GM03348 (cell line): Measurements from ENCODE around the gene C2orf74.
"Not testable (repeated sequence)": the region's sequence is repeated elsewhere in the genome, so short reads cannot be mapped to it uniquely, and the experiment has no call there.

Source experiments
- DNase-seq: peaks from one replicate; pipeline ENCODE4 v3.0.0; 2012; ENCODE audit warnings: low spot score

The C2orf74 gene

GRCh38 chr2:61161888-61162287 is at the start of gene C2orf74:
Gene C2orf74, plus strand, starts transcription at chr2:61162188. Its CDS starts 327 bp downstream, at chr2:61162515.
- DNase-seq: no peak

GRCh38 chr2:61114147-61114546 is 47.8 kb upstream of the C2orf74 start:
- DNase-seq: no peak

GRCh38 chr2:61116302-61116701 is 45.7 kb upstream of the C2orf74 start:
- DNase-seq: no peak

DNA sequence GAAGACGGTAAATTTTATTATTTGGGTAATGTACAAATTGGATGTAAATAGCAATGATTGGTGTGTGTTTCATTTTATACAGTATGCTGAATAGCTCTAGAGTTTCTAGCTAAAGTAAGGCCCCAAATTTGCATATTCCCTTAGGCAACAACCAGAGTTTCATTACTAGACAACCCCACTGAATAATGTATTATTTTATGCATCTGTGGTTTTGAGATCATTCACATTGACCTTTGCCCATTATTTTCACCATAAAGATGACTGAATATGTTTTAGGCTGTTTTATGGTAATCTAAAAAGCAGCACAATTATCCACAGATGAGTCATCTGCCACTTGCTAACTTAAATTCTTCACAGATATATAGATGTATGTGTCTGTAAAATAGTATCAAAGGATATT is 44.5 kb upstream of the C2orf74 start:
- no peak for DNase-seq

DNA sequence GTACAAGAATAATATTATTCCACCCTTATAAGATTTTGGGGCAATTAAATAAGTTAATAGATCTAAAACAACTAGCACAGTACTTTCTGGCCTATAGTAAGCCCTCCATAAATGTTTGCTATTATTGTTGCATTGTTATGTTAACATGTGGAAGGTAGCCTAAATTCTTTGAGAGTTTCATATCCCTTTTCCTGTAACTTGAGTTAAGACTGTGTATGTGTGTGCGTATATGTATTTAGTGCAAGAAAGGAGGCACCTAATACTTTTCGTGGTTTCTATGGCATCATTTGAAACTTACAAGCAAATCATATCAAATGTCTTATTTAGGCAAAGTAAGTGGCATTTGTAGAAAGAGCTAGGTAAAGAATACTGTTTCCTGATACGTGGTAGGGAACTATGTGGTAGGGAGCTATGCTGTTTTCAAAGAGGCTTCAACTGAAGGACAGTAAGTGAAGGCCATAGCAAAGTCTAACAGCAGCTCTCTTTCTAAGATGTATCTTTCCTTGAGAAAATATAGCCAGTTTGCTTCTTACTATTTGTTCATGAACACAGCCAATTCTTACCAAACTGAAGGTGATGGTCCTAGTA is 36.8 kb upstream of the C2orf74 start:
- no peak for DNase-seq

- no peak for DNase-seq
Observed at GRCh38 chr2:61125798-61126197, 36.2 kb upstream of the C2orf74 start.

DNA sequence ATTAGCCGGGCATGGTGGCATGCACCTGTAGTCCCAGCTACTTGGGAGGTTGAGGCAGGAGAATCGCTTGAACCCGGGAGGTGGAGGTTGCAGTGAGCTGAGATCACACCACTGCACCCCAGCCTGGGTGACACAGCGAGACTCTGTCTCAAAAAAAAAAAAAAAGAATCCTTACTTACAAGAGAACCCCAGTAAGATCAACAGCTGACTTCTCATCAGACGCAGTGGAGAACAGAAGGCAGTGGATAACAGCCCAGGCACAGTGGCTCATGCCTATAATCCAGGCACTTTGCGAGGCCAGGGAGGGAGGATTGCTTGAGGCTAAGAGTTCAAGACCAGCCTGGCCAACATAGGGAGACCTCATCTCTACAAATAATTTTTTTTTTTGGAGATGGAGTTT is 33.9 kb upstream of the C2orf74 start:
- not testable (repeated sequence) for DNase-seq

- DNase-seq: no peak
Observed at GRCh38 chr2:61134141-61134540, 27.8 kb upstream of the C2orf74 start.

DNA sequence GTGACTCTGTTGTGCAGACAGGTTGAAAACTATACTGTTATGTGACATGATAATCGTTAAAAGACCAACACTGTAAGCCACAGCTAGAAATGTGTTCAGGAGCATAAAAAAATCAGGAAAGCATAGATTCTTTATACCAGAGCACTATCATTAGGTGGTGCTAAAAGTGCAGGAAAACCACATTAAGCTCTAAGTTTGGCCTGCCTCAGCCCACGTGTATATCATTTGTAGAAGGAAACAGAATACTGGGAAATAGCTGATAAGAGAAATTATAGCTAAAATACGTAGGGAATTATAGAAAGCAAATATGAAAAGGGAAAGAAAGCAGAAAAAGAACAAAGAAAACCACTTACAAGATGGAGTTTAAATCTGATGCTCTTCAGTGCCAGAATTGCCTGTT is 26.5 kb upstream of the C2orf74 start:
- DNase-seq: peak; percentile 48

- DNase-seq: no peak
Observed at GRCh38 chr2:61138859-61139258, 23.1 kb upstream of the C2orf74 start.

GRCh38 chr2:61141151-61141550 is 20.8 kb upstream of the C2orf74 start:
- DNase-seq: no peak

DNA sequence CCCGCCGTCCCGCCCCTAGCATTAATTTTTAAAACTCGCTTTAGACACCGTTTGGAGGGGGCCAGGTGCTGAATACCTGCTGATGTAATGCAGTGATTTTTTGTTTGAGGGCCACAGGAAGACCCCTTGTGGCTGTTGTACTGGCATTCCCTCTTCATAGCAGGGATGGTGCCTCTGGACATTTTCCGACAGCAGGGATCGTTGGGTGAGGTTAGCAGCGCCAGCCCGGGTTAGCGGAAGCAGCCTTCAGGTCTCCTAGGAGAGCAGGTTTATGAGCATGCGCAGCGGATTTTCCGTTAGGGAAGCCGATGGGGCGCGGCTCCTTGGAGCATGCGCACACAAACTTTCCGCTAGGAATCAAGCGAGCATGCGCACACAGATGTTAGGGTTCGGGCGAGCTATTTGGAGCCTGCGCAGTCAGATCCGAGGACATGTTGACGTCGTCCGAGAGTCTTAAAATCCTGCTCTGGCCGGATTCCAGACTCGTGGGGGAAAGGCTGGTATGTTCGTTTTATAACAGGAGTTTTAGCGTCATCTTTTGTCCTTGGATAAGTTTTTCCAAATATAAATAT is 17.2 kb upstream of the C2orf74 start:
- DNase-seq: peak; percentile 95

- DNase-seq: no peak
Observed at GRCh38 chr2:61145990-61146389, 16.0 kb upstream of the C2orf74 start.

DNA sequence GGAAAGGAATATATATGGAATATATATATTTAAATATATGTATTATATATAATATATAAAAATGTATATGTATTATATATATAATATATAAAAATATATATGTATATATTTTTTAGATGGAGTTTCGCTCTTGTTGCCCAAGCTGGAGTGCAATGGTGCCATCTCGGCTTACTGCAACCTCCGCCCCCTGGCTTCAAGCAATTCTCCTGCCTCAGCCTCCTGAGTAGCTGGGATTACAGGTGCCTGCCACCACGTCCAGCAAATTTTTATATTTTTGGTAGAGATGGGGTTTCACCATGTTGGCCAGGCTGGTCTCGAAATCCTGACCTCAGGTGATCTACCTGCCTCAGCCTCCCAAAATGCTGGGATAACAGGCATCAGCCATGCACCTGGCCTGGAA is 13.9 kb upstream of the C2orf74 start:
- not testable (repeated sequence) for DNase-seq

DNA sequence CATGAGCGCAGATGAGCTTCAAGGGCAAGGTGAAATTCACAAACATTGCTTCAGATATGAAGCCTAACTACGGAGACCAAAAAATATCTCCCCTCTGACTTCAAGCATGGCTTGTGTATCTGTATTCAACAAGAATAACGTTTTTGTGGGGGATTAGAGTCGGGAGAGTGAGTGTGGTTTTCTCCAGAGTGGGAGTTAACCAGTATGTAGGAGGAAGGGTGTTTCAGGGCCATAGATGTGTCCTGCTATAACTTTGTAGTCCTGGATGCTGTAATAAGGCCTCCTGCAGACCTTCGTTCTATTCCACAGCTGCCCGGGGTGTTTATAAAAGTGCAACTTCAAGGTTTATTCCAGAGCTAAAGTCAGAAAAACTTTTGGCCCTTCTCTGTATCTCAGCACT is 12.9 kb upstream of the C2orf74 start:
- DNase-seq: no peak

DNA sequence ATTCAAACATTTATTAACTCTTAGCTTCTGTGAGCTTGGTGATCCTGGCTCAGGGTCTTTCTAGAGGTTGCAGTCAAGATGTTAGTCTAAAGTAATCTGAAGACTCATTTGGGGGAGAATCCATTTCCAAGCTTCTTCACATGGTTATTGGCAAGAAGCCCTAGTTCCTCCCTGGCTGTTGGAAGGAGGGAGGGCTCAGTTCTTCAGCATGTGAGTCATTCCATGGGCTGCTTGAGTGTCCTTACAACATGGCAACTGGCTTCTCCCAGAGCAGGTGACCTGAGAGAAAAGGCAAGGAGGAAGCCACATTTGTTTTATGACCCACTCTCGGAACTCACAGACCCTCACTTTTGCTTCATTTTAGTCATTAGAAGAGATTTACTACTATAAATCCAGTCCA is 10.6 kb upstream of the C2orf74 start:
- no peak for DNase-seq

DNA sequence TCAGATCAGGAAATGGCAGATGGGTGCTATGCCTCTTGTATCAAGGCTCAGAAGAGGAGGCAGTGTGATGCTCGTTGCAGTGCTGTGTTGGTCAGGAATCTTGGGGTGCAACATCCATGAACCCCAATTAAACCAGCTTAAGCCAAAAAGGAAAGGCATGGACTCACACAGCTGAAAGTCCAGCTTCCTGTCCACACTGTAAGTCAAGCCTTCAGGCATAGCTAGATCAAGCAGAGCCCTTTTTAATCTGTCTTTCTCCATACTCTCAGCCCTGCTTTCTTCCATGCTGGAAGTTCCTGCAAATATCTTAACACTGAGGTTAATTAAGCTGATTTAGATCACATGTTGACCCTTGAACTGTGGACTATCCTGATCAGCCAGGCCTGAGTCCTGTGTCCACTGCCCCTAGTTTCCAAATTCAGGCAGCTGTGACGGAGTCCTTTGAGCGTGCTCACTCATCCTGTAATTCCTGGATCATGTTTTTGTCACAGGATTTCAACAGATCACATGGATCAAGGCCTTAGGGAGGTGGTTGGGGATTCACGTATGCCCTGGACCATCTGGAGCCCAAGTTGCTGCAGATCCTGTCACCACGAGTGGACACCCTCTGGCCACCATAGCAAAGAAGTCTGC is 4.5 kb upstream of the C2orf74 start:
- no peak for DNase-seq

DNA sequence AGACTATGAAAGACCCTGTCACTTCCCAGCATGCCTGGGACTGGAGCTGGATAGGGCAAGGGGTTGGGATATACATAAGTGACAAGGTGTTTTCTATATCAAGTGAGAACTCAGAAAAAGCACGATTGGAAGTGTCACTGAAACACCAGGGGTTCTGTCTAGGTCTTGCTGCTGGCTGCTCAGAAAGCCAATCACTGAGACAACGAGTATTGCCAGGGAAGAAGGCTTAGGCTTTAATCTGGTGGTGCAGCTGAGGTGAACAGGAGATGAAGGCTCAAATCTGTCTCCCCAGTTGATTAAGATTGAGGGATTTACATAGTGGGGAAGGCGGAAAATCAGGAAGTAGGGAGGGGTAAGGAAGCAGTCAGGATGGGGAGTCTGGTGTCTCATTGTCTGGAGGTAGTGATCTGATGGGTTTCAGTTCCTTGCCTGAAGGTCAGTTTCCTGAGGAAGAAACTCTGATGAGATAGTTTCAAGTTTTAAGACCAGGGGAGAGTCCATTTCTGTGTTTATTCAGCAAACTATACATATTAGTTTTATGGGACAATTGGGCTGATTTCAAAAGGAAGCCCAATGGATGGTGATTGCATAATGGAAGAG is 3.5 kb upstream of the C2orf74 start:
- no peak for DNase-seq

GRCh38 chr2:61162721-61163120 is 733 bp downstream of the C2orf74 start:
- DNase-seq: no peak

- not testable (repeated sequence) for DNase-seq
Observed at GRCh38 chr2:61165082-61165481, 3.1 kb downstream of the C2orf74 start.

DNA sequence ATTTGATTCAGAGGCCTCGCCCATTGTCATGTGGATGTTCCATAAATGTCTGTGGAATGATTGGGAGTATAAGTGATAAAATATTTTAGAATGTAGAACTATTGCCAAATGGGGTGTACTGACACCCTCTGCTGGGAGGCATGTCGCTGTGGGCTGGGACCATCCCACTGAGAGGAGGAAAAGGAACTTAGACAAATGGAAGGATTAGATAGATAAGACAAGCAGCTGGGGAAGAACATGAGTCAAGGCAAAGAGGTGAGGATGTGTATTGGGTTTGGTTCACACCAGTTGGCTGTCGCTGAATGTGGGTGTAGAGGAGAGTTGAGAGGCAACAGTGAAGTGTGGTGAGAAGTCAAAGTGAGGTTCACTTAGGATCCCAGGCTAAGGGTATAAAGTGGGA is 4.0 kb downstream of the C2orf74 start:
- peak; percentile 23 for DNase-seq

DNA sequence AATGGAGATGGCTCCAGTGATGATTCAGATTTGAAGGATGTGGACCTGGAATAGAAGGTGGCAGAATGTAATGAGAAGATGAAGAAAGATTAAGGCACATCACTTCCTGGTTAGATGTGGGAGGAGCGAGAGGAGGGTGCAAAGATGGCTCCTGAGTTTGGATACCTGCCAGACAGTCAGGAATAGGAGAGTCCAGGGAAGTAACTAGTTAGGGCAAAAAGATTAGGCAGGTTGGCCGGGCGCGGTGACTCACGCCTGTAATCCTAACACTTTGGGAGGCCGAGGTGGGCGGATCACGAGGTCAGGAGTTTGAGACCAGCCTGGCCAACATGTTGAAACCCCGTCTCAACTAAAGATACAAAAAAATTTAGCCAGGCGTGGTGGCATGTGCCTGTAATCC is 5.6 kb downstream of the C2orf74 start:
- DNase-seq: no peak

DNA sequence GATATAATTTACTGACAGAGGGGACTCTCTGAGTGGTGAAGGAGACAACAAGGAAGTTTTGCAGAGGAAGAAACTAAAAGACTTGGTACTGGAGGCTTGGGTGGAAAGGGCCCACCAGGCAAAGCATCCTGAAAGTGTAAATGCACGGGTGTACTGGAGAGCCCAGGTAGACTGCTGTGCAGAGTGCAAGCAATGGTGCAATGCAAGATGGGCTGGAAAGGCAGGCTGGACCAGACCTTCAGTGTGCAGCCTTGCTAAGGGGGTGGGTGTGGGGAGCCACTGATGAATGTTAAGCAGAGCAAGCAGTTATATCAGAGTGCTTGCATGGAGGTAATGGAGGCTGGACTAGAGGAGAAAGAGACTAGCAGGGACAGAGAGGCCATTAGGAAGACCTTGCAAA is 10.7 kb downstream of the C2orf74 start:
- no peak for DNase-seq
